T-cell (primary cell): ENCODE results near the gene PHF1. TPM values are rescaled to one million over a fixed set of nuclear protein-coding genes. Genes with fewer than 3 reads are reported as not detected.

ENCODE experiments used
- total RNA-seq, 35 experiments: library from RNA in 6 of 35; stranded (reverse) in 6 of 35; fragments of 120-200 nt in 1 of 35; gene quantifications; one replicate each; pipeline versions ENCODE4 v1.2.1 to v1.2.4 and lab custom pipeline; 2013 to 2026

PHF1 gene
- total RNA-seq, 5 donors from 2014 or later (not counting 1 experiment from before 2014, with no cell fraction given): 169 to 372 (median 175) TPM

Other genes with a start within 250 kb of the PHF1 start
- gene COL11A2, start 218.5 kb upstream of the PHF1 start, total RNA-seq: 1 to 10 TPM; 1.3 to 9.7 (median 2.7) TPM
- 100 to 1,000 TPM in 2 of 5 donors, 10 to 100 TPM in 3; 65.5 to 104 (median 96.4) TPM for gene RXRB, start 210.3 kb upstream of the PHF1 start, total RNA-seq
- 10 to 100 TPM; 19.1 to 44.0 (median 41.3) TPM for gene SLC39A7, start 210.1 kb upstream of the PHF1 start, total RNA-seq
- 10 to 100 TPM; 13.9 to 27.7 (median 24.4) TPM for gene HSD17B8, start 206.4 kb upstream of the PHF1 start, total RNA-seq
- gene RING1, start 202.5 kb upstream of the PHF1 start, total RNA-seq: 10 to 100 TPM; 37.7 to 43.8 (median 42.6) TPM
- 100 to 1,000 TPM in 1 of 5 donors, 10 to 100 TPM in 4; 81.4 to 100 (median 87.6) TPM for gene VPS52, start 139.1 kb upstream of the PHF1 start, total RNA-seq
- gene RPS18, start 138.9 kb upstream of the PHF1 start, total RNA-seq: 1,000 to 10,000 TPM; 3,249 to 4,871 (median 4,590) TPM
- 10 to 100 TPM; 12.2 to 47.2 (median 40.4) TPM for gene B3GALT4, start 133.9 kb upstream of the PHF1 start, total RNA-seq
- 10 to 100 TPM; 38.3 to 74.4 (median 60.4) TPM for gene WDR46, start 121.8 kb upstream of the PHF1 start, total RNA-seq
- gene PFDN6, start 121.4 kb upstream of the PHF1 start, total RNA-seq: 10 to 100 TPM; 16.1 to 51.4 (median 40.5) TPM
- gene RGL2, start 112.1 kb upstream of the PHF1 start, total RNA-seq: 10 to 100 TPM; 55.9 to 72.0 (median 66.0) TPM
- 100 to 1,000 TPM; 224 to 271 (median 254) TPM for gene TAPBP, start 96.9 kb upstream of the PHF1 start, total RNA-seq
- gene ZBTB22, start 93.3 kb upstream of the PHF1 start, total RNA-seq: 10 to 100 TPM; 17.6 to 32.0 (median 26.3) TPM
- 10 to 100 TPM; 36.3 to 91.4 (median 87.7) TPM for gene DAXX, start 88.1 kb upstream of the PHF1 start, total RNA-seq
- gene KIFC1, start 19.2 kb upstream of the PHF1 start, total RNA-seq: 1 to 10 TPM; 1.1 to 2.9 (median 1.8) TPM
- gene CUTA, start 7.1 kb downstream of the PHF1 start, total RNA-seq: 100 to 1,000 TPM; 169 to 184 (median 176) TPM
- gene SYNGAP1, start 9.1 kb downstream of the PHF1 start, total RNA-seq: 100 to 1,000 TPM in 1 of 5 donors, 10 to 100 TPM in 4; 51.2 to 111 (median 64.5) TPM
- gene ZBTB9, start 43.6 kb downstream of the PHF1 start, total RNA-seq: 10 to 100 TPM in 3 of 5 donors, 1 to 10 TPM in 2; 3.9 to 12.6 (median 11.1) TPM
- gene BAK1, start 169.3 kb downstream of the PHF1 start, total RNA-seq: 10 to 100 TPM; 22.9 to 31.6 (median 27.9) TPM
- 10 to 100 TPM; 49.2 to 63.6 (median 62.4) TPM for gene ITPR3, start 210.3 kb downstream of the PHF1 start, total RNA-seq